Nephron (organoid): Measurements from ENCODE around the gene LSS.
A peak's percentile ranks its signal among the peaks of the same experiment; 100 is the strongest.

ENCODE experiments used
- H3K27ac Mint-ChIP-seq, 3 experiments: 2 replicates each; pipeline ENCODE4 v1.8.0; 2020; ENCODE audit warnings: mixed read lengths in 3 of 3, mild to moderate bottlenecking in 2 of 3, moderate library complexity in 1 of 3
- H3K27me3 Mint-ChIP-seq: 2 replicates; pipeline ENCODE4 v1.8.0; 2021; ENCODE audit warnings: low read depth, mild to moderate bottlenecking, moderate library complexity, mixed read lengths
- H3K36me3 Mint-ChIP-seq: 2 replicates; pipeline ENCODE4 v1.8.0; 2020; ENCODE audit warnings: low read depth, mixed read lengths
- H3K4me1 Mint-ChIP-seq: 2 replicates; pipeline ENCODE4 v1.8.0; 2020; ENCODE audit warnings: mixed read lengths
- H3K4me3 Mint-ChIP-seq, 3 experiments: 2 replicates each; pipeline ENCODE4 v1.8.0; 2020; ENCODE audit warnings: mild to moderate bottlenecking in 3 of 3, mixed read lengths in 3 of 3, moderate library complexity in 2 of 3
- H3K9me3 Mint-ChIP-seq: 2 replicates; pipeline ENCODE4 v1.8.0; 2020; ENCODE audit warnings: mixed read lengths
- CTCF ChIP-seq, 3 experiments: fragments of 200-600 bp; sonication (generic); IDR thresholded peaks; one replicate each; pipeline ENCODE4 v1.5.0; 2021; ENCODE audit warnings: antibody characterized with exemption in 3 of 3; ENCODE audit not compliant: unreplicated experiment in 3 of 3

The LSS gene

GRCh38 chr21:46159841-46160656 is 68.5 kb downstream of the LSS start:
- TF ChIP-seq CTCF (IDR thresholded peaks at IDR 0.05; ENCODE audit: unreplicated experiment in 3 of 3) = no peak
- peaks cover 7% of the 10 kb centered on the region for H3K4me1 Mint-ChIP-seq
- no peaks in the 10 kb centered on the region for H3K9me3 Mint-ChIP-seq
- H3K27ac Mint-ChIP-seq = no peak overlapping the region
- peaks cover 25% of the 10 kb centered on the region for H3K36me3 Mint-ChIP-seq
- no peaks in the 10 kb centered on the region for H3K27me3 Mint-ChIP-seq
- H3K4me3 Mint-ChIP-seq = no peak overlapping the region

GRCh38 chr21:46159390-46159789 is 69.2 kb downstream of the LSS start:
- Mint-ChIP-seq H3K27ac (no peak overlapping the region), H3K4me3 (no peak overlapping the region), H3K36me3 (peaks cover 20% of the 10 kb centered on the region), H3K4me1 (peaks cover 7% of the 10 kb centered on the region), H3K27me3 (no peaks in the 10 kb centered on the region), H3K9me3 (no peaks in the 10 kb centered on the region)
- TF ChIP-seq CTCF (IDR thresholded peaks at IDR 0.05; ENCODE audit: unreplicated experiment in 3 of 3) = no peak

- H3K27me3 Mint-ChIP-seq = no peaks in the 10 kb centered on the region
- H3K27ac Mint-ChIP-seq = peak overlapping the region in 1 of 3 experiments; percentile 20
- peaks cover 15% of the 10 kb centered on the region for H3K36me3 Mint-ChIP-seq
- no peak for TF ChIP-seq CTCF (IDR thresholded peaks at IDR 0.05; ENCODE audit: unreplicated experiment in 3 of 3)
- no peaks in the 10 kb centered on the region for H3K9me3 Mint-ChIP-seq
- H3K4me3 Mint-ChIP-seq = no peak overlapping the region
- peaks cover 7% of the 10 kb centered on the region for H3K4me1 Mint-ChIP-seq
These were observed 69.8 kb downstream of the LSS start for GRCh38 chr21:46158666-46159300.

GRCh38 chr21:46157987-46158451 is 70.6 kb downstream of the LSS start:
- H3K4me3 Mint-ChIP-seq = no peak overlapping the region

GRCh38 chr21:46157396-46157986 is 71.1 kb downstream of the LSS start:
- H3K4me3 Mint-ChIP-seq = no peak overlapping the region
- H3K9me3 Mint-ChIP-seq = no peaks in the 10 kb centered on the region
- H3K27ac Mint-ChIP-seq = no peak overlapping the region
- TF ChIP-seq CTCF (IDR thresholded peaks at IDR 0.05; ENCODE audit: unreplicated experiment in 3 of 3) = no peak
- peaks cover 3% of the 10 kb centered on the region for H3K36me3 Mint-ChIP-seq
- H3K27me3 Mint-ChIP-seq = no peaks in the 10 kb centered on the region
- H3K4me1 Mint-ChIP-seq = peaks cover 2% of the 10 kb centered on the region

More at GRCh38 chr21:46157987-46158451, 70.6 kb downstream of the LSS start:
- peaks cover 9% of the 10 kb centered on the region for H3K36me3 Mint-ChIP-seq
- H3K4me1 Mint-ChIP-seq = peaks cover 1% of the 10 kb centered on the region
- H3K9me3 Mint-ChIP-seq = no peaks in the 10 kb centered on the region
- H3K27me3 Mint-ChIP-seq = no peaks in the 10 kb centered on the region
- TF ChIP-seq CTCF (IDR thresholded peaks at IDR 0.05; ENCODE audit: unreplicated experiment in 3 of 3) = no peak
- no peak overlapping the region for H3K27ac Mint-ChIP-seq
